Stimulated activated naive CD8-positive, alpha-beta T cell treated with anti-CD3 and anti-CD28 coated beads, Interleukin-15, Interleukin-2, amounts not matched to agents 100 ng/mL and 50 ng/mL, for 24 hours (primary cell): ENCODE measurements around the gene ZNF557.

Experiments
- H3K27ac Mint-ChIP-seq: one replicate; pipeline ENCODE4 v1.8.0; 2021; ENCODE audit warnings: mild to moderate bottlenecking, mixed read lengths
- H3K27me3 Mint-ChIP-seq: one replicate; pipeline ENCODE4 v1.8.0; 2021; ENCODE audit warnings: mixed read lengths
- H3K36me3 Mint-ChIP-seq: one replicate; pipeline ENCODE4 v1.8.0; 2021; ENCODE audit warnings: low read depth, mixed read lengths
- H3K4me1 Mint-ChIP-seq: one replicate; pipeline ENCODE4 v1.8.0; 2021; ENCODE audit warnings: low read depth, mixed read lengths
- H3K4me3 Mint-ChIP-seq: one replicate; pipeline ENCODE4 v1.8.0; 2021; ENCODE audit warnings: mild to moderate bottlenecking, mixed read lengths
- H3K9me3 Mint-ChIP-seq: one replicate; pipeline ENCODE4 v1.8.0; 2021; ENCODE audit warnings: mixed read lengths

The ZNF557 gene

GRCh38 chr19:7101498-7102253, 32.2 kb downstream of the ZNF557 start:
- Mint-ChIP-seq H3K27me3 (no peaks in the 10 kb centered on the region), H3K9me3 (peaks cover 11% of the 10 kb centered on the region), H3K4me1 (peaks cover 24% of the 10 kb centered on the region), H3K27ac (no peak overlapping the region), H3K36me3 (peaks cover 10% of the 10 kb centered on the region), H3K4me3 (no peak overlapping the region)

GRCh38 chr19:7104747-7105447, 35.4 kb downstream of the ZNF557 start:
- Mint-ChIP-seq H3K27me3 (no peaks in the 10 kb centered on the region), H3K36me3 (no peaks in the 10 kb centered on the region), H3K27ac (no peak overlapping the region), H3K4me3 (no peak overlapping the region), H3K4me1 (peaks cover 5% of the 10 kb centered on the region), H3K9me3 (no peaks in the 10 kb centered on the region)

- no peaks in the 10 kb centered on the region for H3K27me3 Mint-ChIP-seq
- no peak overlapping the region for H3K4me3 Mint-ChIP-seq
- H3K36me3 Mint-ChIP-seq, result no peaks in the 10 kb centered on the region
- no peaks in the 10 kb centered on the region for H3K4me1 Mint-ChIP-seq
- H3K9me3 Mint-ChIP-seq, result no peaks in the 10 kb centered on the region
- H3K27ac Mint-ChIP-seq, result no peak overlapping the region
These were observed 37.5 kb downstream of the ZNF557 start for GRCh38 chr19:7106711-7107657.

GRCh38 chr19:7109678-7110289, 40.3 kb downstream of the ZNF557 start:
- no peak overlapping the region for H3K27ac Mint-ChIP-seq
- no peak overlapping the region for H3K4me3 Mint-ChIP-seq
- no peaks in the 10 kb centered on the region for H3K36me3 Mint-ChIP-seq
- no peaks in the 10 kb centered on the region for H3K9me3 Mint-ChIP-seq
- H3K27me3 Mint-ChIP-seq, result peaks cover 4% of the 10 kb centered on the region
- no peaks in the 10 kb centered on the region for H3K4me1 Mint-ChIP-seq

GRCh38 chr19:7112675-7113074, 43.2 kb downstream of the ZNF557 start:
- Mint-ChIP-seq H3K4me3 (no peak overlapping the region), H3K9me3 (no peaks in the 10 kb centered on the region), H3K36me3 (no peaks in the 10 kb centered on the region), H3K27me3 (peaks cover 4% of the 10 kb centered on the region), H3K4me1 (no peaks in the 10 kb centered on the region), H3K27ac (no peak overlapping the region)

GRCh38 chr19:7113233-7113632, 43.7 kb downstream of the ZNF557 start:
- Mint-ChIP-seq H3K9me3 (no peaks in the 10 kb centered on the region), H3K36me3 (no peaks in the 10 kb centered on the region), H3K4me1 (no peaks in the 10 kb centered on the region), H3K27ac (no peak overlapping the region), H3K4me3 (no peak overlapping the region), H3K27me3 (peaks cover 4% of the 10 kb centered on the region)

- Mint-ChIP-seq H3K9me3 (no peaks in the 10 kb centered on the region), H3K27me3 (peaks cover 4% of the 10 kb centered on the region), H3K4me3 (no peak overlapping the region), H3K4me1 (no peaks in the 10 kb centered on the region), H3K27ac (no peak overlapping the region), H3K36me3 (no peaks in the 10 kb centered on the region)
These were observed 46.2 kb downstream of the ZNF557 start for GRCh38 chr19:7115721-7116120.

GRCh38 chr19:7117248-7117647, 47.7 kb downstream of the ZNF557 start:
- H3K27ac Mint-ChIP-seq, result no peak overlapping the region
- H3K4me3 Mint-ChIP-seq, result no peak overlapping the region
- H3K4me1 Mint-ChIP-seq, result no peaks in the 10 kb centered on the region
- no peaks in the 10 kb centered on the region for H3K36me3 Mint-ChIP-seq
- no peaks in the 10 kb centered on the region for H3K9me3 Mint-ChIP-seq
- peaks cover 4% of the 10 kb centered on the region for H3K27me3 Mint-ChIP-seq

GRCh38 chr19:7119582-7119981, 50.1 kb downstream of the ZNF557 start:
- Mint-ChIP-seq H3K4me3 (no peak overlapping the region), H3K36me3 (peaks cover 1% of the 10 kb centered on the region), H3K4me1 (no peaks in the 10 kb centered on the region), H3K27ac (no peak overlapping the region), H3K9me3 (peaks cover 1% of the 10 kb centered on the region), H3K27me3 (no peaks in the 10 kb centered on the region)

GRCh38 chr19:7120499-7120898, 51.0 kb downstream of the ZNF557 start:
- Mint-ChIP-seq H3K4me3 (no peak overlapping the region), H3K36me3 (peaks cover 7% of the 10 kb centered on the region), H3K4me1 (no peaks in the 10 kb centered on the region), H3K27me3 (no peaks in the 10 kb centered on the region), H3K9me3 (peaks cover 7% of the 10 kb centered on the region), H3K27ac (no peak overlapping the region)

GRCh38 chr19:7122701-7123100, 53.2 kb downstream of the ZNF557 start:
- H3K27ac Mint-ChIP-seq, result no peak overlapping the region
- H3K9me3 Mint-ChIP-seq, result peaks cover 9% of the 10 kb centered on the region
- H3K27me3 Mint-ChIP-seq, result no peaks in the 10 kb centered on the region
- H3K4me1 Mint-ChIP-seq, result no peaks in the 10 kb centered on the region
- no peak overlapping the region for H3K4me3 Mint-ChIP-seq
- H3K36me3 Mint-ChIP-seq, result peaks cover 9% of the 10 kb centered on the region

- Mint-ChIP-seq H3K36me3 (peaks cover 9% of the 10 kb centered on the region), H3K4me1 (no peaks in the 10 kb centered on the region), H3K4me3 (no peak overlapping the region), H3K9me3 (peaks cover 9% of the 10 kb centered on the region), H3K27ac (no peak overlapping the region), H3K27me3 (no peaks in the 10 kb centered on the region)
These were observed 55.3 kb downstream of the ZNF557 start for GRCh38 chr19:7124782-7125181.

- peaks cover 9% of the 10 kb centered on the region for H3K9me3 Mint-ChIP-seq
- H3K27ac Mint-ChIP-seq, result no peak overlapping the region
- no peaks in the 10 kb centered on the region for H3K4me1 Mint-ChIP-seq
- H3K27me3 Mint-ChIP-seq, result no peaks in the 10 kb centered on the region
- peaks cover 9% of the 10 kb centered on the region for H3K36me3 Mint-ChIP-seq
- no peak overlapping the region for H3K4me3 Mint-ChIP-seq
These were observed 55.7 kb downstream of the ZNF557 start for GRCh38 chr19:7125221-7125620.

- H3K27me3 Mint-ChIP-seq, result no peaks in the 10 kb centered on the region
- no peak overlapping the region for H3K4me3 Mint-ChIP-seq
- H3K27ac Mint-ChIP-seq, result no peak overlapping the region
- H3K36me3 Mint-ChIP-seq, result peaks cover 9% of the 10 kb centered on the region
- no peaks in the 10 kb centered on the region for H3K4me1 Mint-ChIP-seq
- peaks cover 9% of the 10 kb centered on the region for H3K9me3 Mint-ChIP-seq
These were observed 56.6 kb downstream of the ZNF557 start for GRCh38 chr19:7126132-7126531.
